Measurements from ENCODE around the gene TRIML1. TPM values are rescaled to one million over a fixed set of nuclear protein-coding genes. Genes with fewer than 3 reads are reported as not detected.

The TRIML1 gene
- total RNA-seq, 4 donors from 2014 or later: not detected

GRCh38 chr4:188196134-188196735, 57.0 kb downstream of the TRIML1 start:
- no peaks in the 10 kb centered on the region for H3K9me3 ChIP-seq
- no peak for DNase-seq
- no peaks in the 10 kb centered on the region for H3K27me3 ChIP-seq
- no peaks in the 10 kb centered on the region for H3K4me1 ChIP-seq
- no peaks in the 10 kb centered on the region for H3K36me3 ChIP-seq
- intact Hi-C loops (cut with DNase I): no loop called here
- H3K4me3 ChIP-seq: peak overlapping the region in 1 of 4 donors; percentile 15
- WGBS, 2 donors: 41 to 69% methylated on average over 8 to 9 of the region's 13 CpGs
- H3K27ac ChIP-seq: no peak overlapping the region
- TF ChIP-seq CTCF (IDR thresholded peaks at IDR 0.05): no peak
- TF ChIP-seq POLR2A (IDR thresholded peaks at IDR 0.05): no peak

Small RNAs within 50 kb of the gene (small RNA-seq; reads per million reads assigned to genes)
- 0 reads per million in 4 donors for gene RNU6-173P

Other genes with a start within 250 kb of the TRIML1 start
- gene ZFP42, start 143.7 kb upstream of the TRIML1 start, total RNA-seq: not detected
- not detected for gene TRIML2, start 29.8 kb upstream of the TRIML1 start, total RNA-seq

All from esophagus squamous epithelium (tissue), 5 donors.